GM18951 (cell line): Measurements from ENCODE around the gene ACYP1.

ENCODE experiments used
- POLR2A ChIP-seq: IDR thresholded peaks from 4 replicates; pipeline ENCODE4 v1.6.1; 2011; ENCODE audit warnings: mild to moderate bottlenecking; ENCODE audit not compliant: insufficient read length, insufficient read depth; ENCODE audit errors: extremely low read depth
- in situ Hi-C: fragments of 300-500 bp; cut with MboI; formaldehyde crosslinking; loops from one replicate; pipeline ENCODE4 v1.12.0; 2022; ENCODE audit warnings: low sequenced_read_pairs, mixed read lengths, inconsistent platforms; ENCODE audit not compliant: unreplicated experiment

Gene ACYP1

GRCh38 chr14:75063491-75064204 lies at the start of gene ACYP1:
ACYP1 (minus strand) TSS chr14:75064024; CDS start chr14:75063553, 471 bp downstream.
- in situ Hi-C loops: no loop called here
- peak; percentile 75 for TF ChIP-seq POLR2A

DNA sequence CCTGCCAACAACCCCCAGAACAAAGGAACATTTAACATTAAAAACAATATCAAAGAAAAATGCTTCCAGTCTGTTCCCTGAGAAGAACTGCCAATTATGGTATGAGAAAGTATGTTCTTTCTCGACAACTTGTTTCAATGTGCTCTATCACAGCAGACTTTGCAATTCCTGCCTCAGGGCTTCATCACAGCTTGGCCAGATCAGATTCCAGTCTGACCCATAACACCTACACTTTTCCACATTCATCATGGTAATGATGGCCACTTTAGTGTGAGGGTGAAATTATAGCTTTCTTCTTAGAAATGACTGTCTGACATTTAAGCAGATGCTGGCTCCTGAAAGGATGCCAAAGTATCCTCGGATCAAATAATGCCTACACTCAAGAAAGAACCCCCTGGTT lies 46.1 kb upstream of the ACYP1 start:
- in situ Hi-C loops: no loop called here
- no peak for TF ChIP-seq POLR2A

- in situ Hi-C loops: no loop called here
- TF ChIP-seq POLR2A: no peak
These were observed 43.4 kb upstream of the ACYP1 start for GRCh38 chr14:75107186-75107585.

- in situ Hi-C loops: no loop called here
These were observed 37.7 kb upstream of the ACYP1 start for GRCh38 chr14:75101491-75101890.

DNA sequence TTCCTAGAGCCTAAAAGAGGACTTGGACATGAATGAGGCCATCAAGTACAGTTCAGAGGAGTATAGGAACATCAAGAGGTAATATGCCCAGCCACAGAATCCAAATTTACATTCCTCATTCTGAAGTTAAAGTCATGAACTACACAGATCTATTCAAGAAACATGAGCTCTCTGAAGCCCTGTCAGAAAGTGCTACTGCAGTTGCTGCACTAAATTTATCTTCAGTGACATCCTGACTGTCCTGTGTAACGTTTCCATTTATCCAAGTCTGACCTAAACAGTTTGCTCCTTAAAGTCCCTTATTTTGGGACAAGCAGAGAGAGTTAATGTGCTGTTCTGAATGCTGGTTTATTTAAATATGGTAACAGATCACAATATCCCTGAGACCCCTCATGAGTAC lies 34.9 kb upstream of the ACYP1 start:
- no peak for TF ChIP-seq POLR2A
- in situ Hi-C loops: no loop called here

More at GRCh38 chr14:75101491-75101890, 37.7 kb upstream of the ACYP1 start:
- TF ChIP-seq POLR2A: no peak

- TF ChIP-seq POLR2A: no peak
- in situ Hi-C loops: no loop called here
These were observed 34.4 kb upstream of the ACYP1 start for GRCh38 chr14:75098212-75098611.

DNA sequence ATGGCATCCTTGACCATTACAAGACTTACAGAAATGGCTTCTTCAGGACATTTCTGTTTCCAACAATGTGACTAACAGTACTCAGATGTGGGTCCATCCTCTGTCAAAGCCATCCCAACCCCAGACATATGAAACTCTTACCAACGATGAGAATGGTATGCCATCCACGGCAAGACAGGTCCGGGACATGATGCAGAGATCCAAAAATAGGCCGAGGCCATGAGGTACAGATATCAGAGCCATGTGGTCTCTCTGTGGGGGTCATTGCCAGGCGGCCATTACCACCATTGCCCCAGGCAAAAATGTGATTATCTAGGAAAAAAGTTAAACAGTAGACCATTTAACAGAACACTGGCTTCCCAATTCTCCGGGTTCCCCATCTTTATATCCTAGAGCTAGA lies 33.1 kb upstream of the ACYP1 start:
- in situ Hi-C loops: no loop called here
- TF ChIP-seq POLR2A: no peak

DNA sequence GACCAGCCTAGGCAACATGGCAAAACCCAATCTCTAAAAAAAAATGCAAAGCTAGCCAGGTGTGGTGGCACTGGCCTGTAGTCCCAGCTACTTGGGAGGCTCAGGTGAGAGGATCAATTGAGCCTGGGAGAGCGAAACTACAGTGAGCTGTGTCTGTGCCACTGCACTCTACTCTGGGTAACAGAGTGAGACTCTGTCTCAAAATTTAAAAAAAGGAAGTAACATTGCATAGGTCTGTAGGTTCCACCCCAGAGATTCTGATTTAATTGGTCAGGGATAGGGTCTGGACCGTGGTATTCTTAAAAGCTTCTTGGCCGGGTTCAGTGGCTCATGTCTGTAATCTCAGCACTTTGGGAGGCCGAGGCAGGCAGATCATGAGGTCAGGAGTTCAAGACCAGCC lies 31.9 kb upstream of the ACYP1 start:
- no peak for TF ChIP-seq POLR2A
- in situ Hi-C loops: no loop called here

- no peak for TF ChIP-seq POLR2A
- in situ Hi-C loops: no loop called here
These were observed 31.1 kb upstream of the ACYP1 start for GRCh38 chr14:75094896-75095295.

GRCh38 chr14:75092698-75093097 lies 28.9 kb upstream of the ACYP1 start:
- in situ Hi-C loops: no loop called here

DNA sequence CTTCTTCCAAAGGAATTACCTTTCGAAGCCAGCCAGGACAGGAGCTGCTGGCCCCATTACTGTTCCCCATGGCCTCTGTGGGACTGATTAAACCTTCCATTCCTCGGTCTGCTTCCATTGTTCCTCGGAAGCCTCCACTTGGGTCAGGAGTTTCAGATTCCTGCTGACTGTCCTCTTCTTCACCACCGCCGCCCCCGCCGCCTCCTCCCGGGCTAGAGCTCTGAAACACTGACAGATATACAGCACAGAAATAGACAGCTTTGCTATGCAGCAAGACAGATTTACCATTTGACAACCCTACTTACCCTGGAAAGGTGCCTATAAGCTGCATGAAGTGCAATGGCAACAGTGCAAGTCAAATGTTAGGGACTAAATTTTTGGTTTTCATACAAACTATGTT lies 27.4 kb upstream of the ACYP1 start:
- no peak for TF ChIP-seq POLR2A
- in situ Hi-C loops: no loop called here

More at GRCh38 chr14:75092698-75093097, 28.9 kb upstream of the ACYP1 start:
- no peak for TF ChIP-seq POLR2A

DNA sequence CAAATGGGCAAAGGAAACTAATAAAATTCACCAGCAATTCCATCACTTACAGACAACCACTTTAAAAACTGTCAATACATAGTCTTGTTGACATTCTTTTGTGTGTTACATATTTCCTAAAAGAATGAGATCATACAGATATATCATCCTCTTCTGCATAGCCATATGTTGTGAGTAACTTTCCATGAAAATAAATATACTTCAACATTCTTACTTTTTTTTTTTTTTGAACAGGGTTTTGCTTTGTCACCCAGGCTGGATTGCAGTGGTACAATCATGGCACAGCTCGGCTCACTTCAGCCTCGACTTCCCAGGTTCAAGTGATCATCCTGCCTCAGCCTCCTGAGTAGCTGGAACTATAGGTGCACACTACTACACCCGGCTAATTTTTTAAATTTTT lies 26.5 kb upstream of the ACYP1 start:
- in situ Hi-C loops: no loop called here
- TF ChIP-seq POLR2A: no peak

- in situ Hi-C loops: loop anchor here (10.0 kb wide), 1 partner anchor 154 kb away; no protein-coding TSS in a partner anchor
- TF ChIP-seq POLR2A: no peak
These were observed 24.9 kb upstream of the ACYP1 start for GRCh38 chr14:75088566-75089373.

DNA sequence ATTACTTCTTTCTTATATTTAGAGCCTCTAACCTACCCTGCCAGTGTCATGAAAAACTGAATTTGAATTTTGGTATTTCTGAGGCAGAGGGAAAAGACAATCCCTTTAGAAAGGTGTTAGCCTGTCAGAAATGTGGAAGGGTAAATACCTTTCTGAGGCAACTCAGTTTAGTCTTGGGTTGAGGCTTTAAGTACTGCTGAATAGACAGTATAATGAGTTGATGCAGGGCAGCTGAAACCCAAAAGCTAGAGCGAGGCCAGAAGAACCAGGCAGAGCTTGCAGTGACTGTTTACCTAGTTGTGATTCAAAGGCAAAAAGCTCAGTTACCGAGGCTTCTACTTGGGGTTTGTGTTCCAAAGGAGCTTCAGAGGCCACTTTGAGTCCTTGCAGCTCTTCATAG lies 24.3 kb upstream of the ACYP1 start:
- TF ChIP-seq POLR2A: no peak
- in situ Hi-C loops: loop anchor here (10.0 kb wide), 1 partner anchor 153 kb away; no protein-coding TSS in a partner anchor

DNA sequence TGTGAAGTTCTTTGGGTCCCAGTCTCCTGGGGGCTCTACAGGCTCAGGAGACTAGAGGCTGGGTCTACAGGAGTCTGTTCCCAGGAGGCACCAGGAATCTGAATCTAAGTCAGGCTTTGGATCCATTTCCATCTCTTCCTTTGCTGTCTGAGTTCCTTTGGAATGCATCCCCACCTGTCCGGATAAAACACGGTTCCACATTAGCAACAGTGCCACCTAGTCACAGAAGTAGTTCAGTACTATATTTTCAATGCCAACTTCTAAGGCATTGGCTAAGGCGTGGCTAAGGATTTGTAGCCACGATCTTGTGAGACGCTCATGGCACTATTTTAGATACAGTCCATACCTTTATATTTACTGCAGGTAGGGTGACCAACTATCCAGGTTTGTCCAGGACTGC lies 20.7 kb upstream of the ACYP1 start:
- in situ Hi-C loops: loop anchor here (10.0 kb wide), 1 partner anchor 150 kb away; no protein-coding TSS in a partner anchor

More for the DNA sequence above, 20.7 kb upstream of the ACYP1 start:
- TF ChIP-seq POLR2A: no peak
